ENCODE data around the gene LCNL1. TPM values are rescaled to one million over a fixed set of nuclear protein-coding genes. Genes with fewer than 3 reads are reported as not detected.
A peak's percentile ranks its signal among the peaks of the same experiment; 100 is the strongest.

The LCNL1 gene
- total and polyA plus RNA-seq, 7 donors: 0.14 to 1.1 (median 0.49) TPM; not detected in 2

DNA sequence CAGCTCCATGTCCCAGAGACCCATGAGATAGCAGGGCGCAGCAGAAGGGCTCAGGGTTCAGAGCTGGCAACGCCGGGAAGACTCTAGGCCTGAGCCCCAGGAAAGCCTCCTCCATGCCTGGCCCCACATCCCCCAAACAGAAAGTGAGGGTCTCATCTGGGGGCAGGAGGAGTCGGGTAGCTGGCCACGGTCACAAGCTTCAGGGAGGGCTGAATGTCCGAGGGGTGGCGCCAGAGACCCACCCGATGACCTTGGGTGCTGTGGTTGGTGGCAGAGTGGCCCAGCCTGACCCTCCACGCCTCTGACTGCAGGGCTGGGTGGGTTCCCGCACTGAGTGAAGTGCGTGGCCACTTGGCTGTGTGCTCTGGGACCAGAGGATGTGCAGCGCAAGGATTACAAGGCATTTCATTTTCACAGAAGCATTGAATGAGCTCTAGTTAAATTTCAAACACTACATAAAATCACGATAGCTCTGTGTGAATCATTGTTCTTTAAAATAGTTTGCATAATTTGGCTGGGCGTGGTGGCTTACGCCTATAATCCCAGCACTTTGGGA, 34.8 kb upstream of the LCNL1 start:
- Histone ChIP-seq H3K27ac (no peak overlapping the region), H3K36me3 (peaks cover 0 to 1% (median under 1%) of the 10 kb centered on the region in 4 donors), H3K9me3 (no peaks in the 10 kb centered on the region), H3K4me1 (peaks cover 0 to 32% (median 27%) of the 10 kb centered on the region in 4 donors), H3K4me3 (no peak overlapping the region), H3K27me3 (no peaks in the 10 kb centered on the region)
- DNase-seq: peak; percentile 62
- intact Hi-C loops (cut with DNase I): loop anchor here (5.0 kb wide), 1 partner anchor 466 kb away; the partner anchor contains the start of gene SEC16A
- no peak for TF ChIP-seq POLR2A (IDR thresholded peaks at IDR 0.05)
- TF ChIP-seq, protein P1, sequence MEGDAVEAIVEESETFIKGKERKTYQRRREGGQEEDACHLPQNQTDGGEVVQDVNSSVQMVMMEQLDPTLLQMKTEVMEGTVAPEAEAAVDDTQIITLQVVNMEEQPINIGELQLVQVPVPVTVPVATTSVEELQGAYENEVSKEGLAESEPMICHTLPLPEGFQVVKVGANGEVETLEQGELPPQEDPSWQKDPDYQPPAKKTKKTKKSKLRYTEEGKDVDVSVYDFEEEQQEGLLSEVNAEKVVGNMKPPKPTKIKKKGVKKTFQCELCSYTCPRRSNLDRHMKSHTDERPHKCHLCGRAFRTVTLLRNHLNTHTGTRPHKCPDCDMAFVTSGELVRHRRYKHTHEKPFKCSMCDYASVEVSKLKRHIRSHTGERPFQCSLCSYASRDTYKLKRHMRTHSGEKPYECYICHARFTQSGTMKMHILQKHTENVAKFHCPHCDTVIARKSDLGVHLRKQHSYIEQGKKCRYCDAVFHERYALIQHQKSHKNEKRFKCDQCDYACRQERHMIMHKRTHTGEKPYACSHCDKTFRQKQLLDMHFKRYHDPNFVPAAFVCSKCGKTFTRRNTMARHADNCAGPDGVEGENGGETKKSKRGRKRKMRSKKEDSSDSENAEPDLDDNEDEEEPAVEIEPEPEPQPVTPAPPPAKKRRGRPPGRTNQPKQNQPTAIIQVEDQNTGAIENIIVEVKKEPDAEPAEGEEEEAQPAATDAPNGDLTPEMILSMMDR (IDR thresholded peaks at IDR 0.05): peak in 1 of 4 experiments; percentile 22
- WGBS, 2 donors: 12 to 44% methylated on average over 15 of the region's 15 CpGs

DNA sequence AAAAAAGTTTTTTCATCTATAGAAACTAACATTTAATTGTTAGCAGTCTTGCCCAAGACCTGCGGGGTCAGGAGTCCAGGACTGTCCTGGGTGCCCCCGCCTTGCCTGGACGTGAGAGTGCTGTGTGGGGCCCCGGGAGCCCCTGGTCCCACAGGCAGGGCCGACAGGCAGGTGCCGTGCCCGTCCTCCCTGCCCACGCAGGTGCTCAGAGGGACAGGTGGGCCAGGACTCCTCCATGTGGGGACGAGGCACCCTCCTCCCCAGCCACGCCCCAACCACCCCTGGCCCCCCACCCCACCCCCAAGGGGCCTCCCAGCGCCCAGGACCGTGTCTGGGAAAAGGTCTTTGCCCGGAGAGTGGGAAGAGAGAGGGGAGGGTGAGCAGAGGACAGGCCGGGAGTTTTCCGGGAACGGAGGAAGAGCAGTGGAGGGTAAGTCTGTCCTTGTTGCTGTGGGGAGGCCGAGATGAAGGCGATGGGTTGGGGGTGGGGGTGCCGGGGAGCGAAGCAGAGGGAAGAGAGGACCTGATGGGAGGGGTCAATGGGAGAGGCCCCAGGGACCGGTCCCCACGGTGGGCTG, 33.5 kb upstream of the LCNL1 start:
- H3K27me3 ChIP-seq: no peaks in the 10 kb centered on the region
- TF ChIP-seq POLR2A (IDR thresholded peaks at IDR 0.05) (no peak), EP300 (IDR thresholded peaks at IDR 0.05) (no peak), POLR2AphosphoS5 (IDR thresholded peaks at IDR 0.05) (no peak)
- TF ChIP-seq, protein P1 (IDR thresholded peaks at IDR 0.05): no peak
- no peaks in the 10 kb centered on the region for H3K9me3 ChIP-seq
- no peaks in the 10 kb centered on the region for H3K36me3 ChIP-seq
- WGBS, 2 donors: 5 to 12% methylated on average over 21 to 22 of the region's 22 CpGs
- DNase-seq: no peak
- H3K4me3 ChIP-seq: peak overlapping the region; percentile 60 to 82 (median 66)
- H3K27ac ChIP-seq: peak overlapping the region; percentile 81 to 89 (median 86)
- intact Hi-C loops (cut with DNase I): loop anchor here (5.0 kb wide), 1 partner anchor 467 kb away; the partner anchor contains the start of gene SEC16A
- H3K4me1 ChIP-seq: peaks cover 0 to 23% (median 19%) of the 10 kb centered on the region in 4 donors

DNA sequence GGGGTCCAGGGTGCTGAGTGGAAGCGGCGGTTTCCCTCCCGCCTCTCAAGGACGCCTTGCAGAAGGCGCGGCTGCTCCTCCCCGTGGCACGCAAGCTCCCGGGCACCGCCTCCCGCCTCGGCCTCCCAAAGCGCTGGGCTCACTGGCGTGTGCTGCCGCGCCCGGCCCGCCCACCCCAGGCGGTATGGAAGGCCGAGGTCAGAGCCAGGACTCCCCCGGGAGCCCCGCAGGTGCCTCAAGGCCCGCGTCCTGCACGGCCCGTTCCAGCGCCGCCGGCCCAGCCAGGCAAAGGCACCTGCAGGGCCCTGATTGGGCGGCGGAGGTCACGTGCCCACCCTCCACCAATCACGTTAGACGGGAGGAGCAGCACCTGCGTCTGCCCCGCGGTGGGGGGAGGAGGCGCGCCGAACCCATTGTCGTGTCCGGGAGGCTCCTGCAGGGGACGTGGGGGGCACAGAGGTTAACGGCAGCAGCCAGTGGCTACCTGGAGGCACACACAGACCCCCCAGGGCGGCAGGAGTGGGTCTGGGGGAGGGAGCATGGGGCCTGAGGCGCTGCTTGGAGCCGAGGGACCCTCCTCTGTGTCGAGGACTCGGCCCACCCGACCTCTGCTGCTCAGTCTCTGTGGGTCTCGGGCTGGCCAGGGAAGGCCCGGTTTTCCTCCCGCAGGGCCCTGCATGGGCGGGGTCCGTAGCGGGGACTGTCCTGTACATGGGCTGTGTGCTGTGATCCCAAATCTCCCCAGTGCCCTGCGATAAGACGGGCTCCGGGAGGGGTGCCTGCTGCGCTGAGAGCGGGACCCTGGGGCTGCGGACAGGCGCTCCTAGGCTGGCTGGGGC, 32.8 kb upstream of the LCNL1 start:
- no peaks in the 10 kb centered on the region for H3K36me3 ChIP-seq
- H3K27ac ChIP-seq: peak overlapping the region; percentile 81 to 89 (median 86)
- peak; percentile 70 to 91 (median 82) for TF ChIP-seq POLR2AphosphoS5 (IDR thresholded peaks at IDR 0.05)
- TF ChIP-seq, protein P1 (IDR thresholded peaks at IDR 0.05): peak in 2 of 4 experiments; percentile 16 to 34
- TF ChIP-seq EP300 (IDR thresholded peaks at IDR 0.05): no peak
- peak; percentile 18 to 68 for TF ChIP-seq POLR2A (IDR thresholded peaks at IDR 0.05)
- H3K4me3 ChIP-seq: peak overlapping the region; percentile 60 to 82 (median 66)
- peak; percentile 97 for DNase-seq
- no peaks in the 10 kb centered on the region for H3K9me3 ChIP-seq
- no peaks in the 10 kb centered on the region for H3K27me3 ChIP-seq
- intact Hi-C loops (cut with DNase I): loop anchor here (5.0 kb wide), 1 partner anchor 468 kb away; the partner anchor contains the start of gene SEC16A
- 2 to 6% methylated on average over 63 of the region's 63 CpGs for WGBS, 2 donors
- peaks cover 0 to 19% (median 16%) of the 10 kb centered on the region in 4 donors for H3K4me1 ChIP-seq

DNA sequence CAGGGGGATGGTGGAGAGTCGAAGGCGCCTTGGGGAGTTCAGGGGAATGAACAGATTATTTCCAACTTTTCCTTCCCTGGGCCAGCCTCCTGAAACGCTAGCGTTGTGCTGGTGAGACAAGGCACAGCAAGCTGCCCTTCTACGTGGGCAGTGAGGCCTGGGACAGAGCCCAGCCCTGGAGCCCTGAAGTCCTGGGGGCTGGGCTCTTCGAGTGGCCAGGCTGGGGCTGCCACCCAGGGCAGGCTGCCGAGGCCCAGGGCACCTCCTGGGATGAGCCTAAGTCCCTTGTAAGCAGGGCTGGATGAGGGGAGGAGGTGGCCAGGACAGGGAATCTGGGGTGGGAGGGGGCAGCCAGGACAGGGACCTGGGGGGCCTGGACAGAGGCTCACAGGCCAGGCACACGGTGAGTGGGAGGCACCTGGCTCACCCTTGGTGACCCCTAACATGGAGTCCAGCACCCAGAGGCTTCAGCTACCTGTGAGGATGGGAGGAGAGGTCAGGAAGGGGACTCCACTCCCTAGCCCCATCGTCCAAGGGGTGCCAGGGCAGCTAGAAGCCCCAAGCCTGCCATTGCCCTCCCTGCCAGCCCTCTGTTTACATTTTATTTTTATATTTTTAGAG, 32.0 kb upstream of the LCNL1 start:
- H3K4me1 ChIP-seq: peaks cover 0 to 19% (median 15%) of the 10 kb centered on the region in 4 donors
- no peaks in the 10 kb centered on the region for H3K9me3 ChIP-seq

More for the DNA sequence above, 32.0 kb upstream of the LCNL1 start:
- peak overlapping the region in 3 of 4 donors; percentile 60 to 82 (median 68) for H3K4me3 ChIP-seq
- DNase-seq: no peak
- no peaks in the 10 kb centered on the region for H3K27me3 ChIP-seq
- intact Hi-C loops (cut with DNase I): no loop called here
- TF ChIP-seq POLR2AphosphoS5 (IDR thresholded peaks at IDR 0.05) (no peak), POLR2A (IDR thresholded peaks at IDR 0.05) (no peak), EP300 (IDR thresholded peaks at IDR 0.05) (no peak)
- TF ChIP-seq, protein P1 (IDR thresholded peaks at IDR 0.05): no peak
- H3K27ac ChIP-seq: peak overlapping the region; percentile 81 to 89 (median 86)
- 17 to 56% methylated on average over 9 of the region's 9 CpGs for WGBS, 2 donors
- H3K36me3 ChIP-seq: no peaks in the 10 kb centered on the region

Measured in sigmoid colon (tissue), 7 donors.